Measurements from ENCODE around the gene MYO1D. TPM values are rescaled to one million over a fixed set of nuclear protein-coding genes. Genes with fewer than 3 reads are reported as not detected.
A peak's percentile ranks its signal among the peaks of the same experiment; 100 is the strongest.

The MYO1D gene
- total RNA-seq, 1 experiment from 2014 or later, result 29.9 TPM

GRCh38 chr17:32852811-32853210 is 24.1 kb downstream of the MYO1D start:
- Mint-ChIP-seq H3K27me3 (ENCODE audit: low read depth) (no peaks in the 10 kb centered on the region), H3K4me1 (peaks cover 8% of the 10 kb centered on the region), H3K36me3 (no peaks in the 10 kb centered on the region), H3K4me3 (no peak overlapping the region), H3K27ac (peak overlapping the region; percentile 0; the same call in 1 of the 2 replicates), H3K9me3 (no peaks in the 10 kb centered on the region)
- ChIA-PET POLR2A (interaction anchor here (0.6 kb wide), 1 partner anchor 65 kb away, joined by 4 read pairs; no protein-coding TSS in a partner anchor), CTCF (no interaction called here)
- no peak for DNase-seq (ENCODE audit: low spot score)
- ATAC-seq, result no peak
- no peak for TF ChIP-seq NFATC4 (CRISPR knock-in tag; IDR thresholded peaks at IDR 0.05)
- TF ChIP-seq ZNF219 (CRISPR knock-in tag; IDR thresholded peaks at IDR 0.05; ENCODE audit: borderline replicate concordance), result no peak
- no peak for TF ChIP-seq ATF6 (CRISPR knock-in tag; IDR thresholded peaks at IDR 0.05)
- no peak for TF ChIP-seq NR3C1 (CRISPR knock-in tag; conservative IDR thresholded peaks at IDR 0.05; ENCODE audit: low read depth)
- TF ChIP-seq PRRX2 (CRISPR knock-in tag; IDR thresholded peaks at IDR 0.05), result no peak

GRCh38 chr17:32849879-32850278 is 27.0 kb downstream of the MYO1D start:
- Mint-ChIP-seq H3K4me3 (no peak overlapping the region), H3K9me3 (no peaks in the 10 kb centered on the region), H3K4me1 (peaks cover 6% of the 10 kb centered on the region), H3K27ac (no peak overlapping the region), H3K27me3 (ENCODE audit: low read depth) (no peaks in the 10 kb centered on the region), H3K36me3 (no peaks in the 10 kb centered on the region)
- ChIA-PET POLR2A (no interaction called here), CTCF (no interaction called here)
- TF ChIP-seq E2F4 (CRISPR knock-in tag; IDR thresholded peaks at IDR 0.05; ENCODE audit: borderline replicate concordance, low read depth), result no peak
- TF ChIP-seq ZNF532 (CRISPR knock-in tag; IDR thresholded peaks at IDR 0.05; ENCODE audit: borderline replicate concordance), result no peak
- no peak for TF ChIP-seq IRF2 (CRISPR knock-in tag; IDR thresholded peaks at IDR 0.05; ENCODE audit: borderline replicate concordance, low read depth)
- TF ChIP-seq JAZF1 (CRISPR knock-in tag; IDR thresholded peaks at IDR 0.05), result no peak
- no peak for TF ChIP-seq SOX15 (CRISPR knock-in tag; IDR thresholded peaks at IDR 0.05)
- TF ChIP-seq ESRRA (CRISPR knock-in tag; IDR thresholded peaks at IDR 0.05; ENCODE audit: borderline replicate concordance), result no peak
- TF ChIP-seq SMAD4 (CRISPR knock-in tag; IDR thresholded peaks at IDR 0.05), result no peak
- no peak for TF ChIP-seq E2F5 (CRISPR knock-in tag; IDR thresholded peaks at IDR 0.05)
- no peak for ATAC-seq
- DNase-seq (ENCODE audit: low spot score), result no peak

GRCh38 chr17:32847977-32848376 is 28.9 kb downstream of the MYO1D start:
- DNase-seq (ENCODE audit: low spot score), result no peak
- ChIA-PET CTCF (no interaction called here), POLR2A (no interaction called here)
- H3K9me3 Mint-ChIP-seq, result no peaks in the 10 kb centered on the region
- no peak overlapping the region for H3K4me3 Mint-ChIP-seq
- TF ChIP-seq CREM (CRISPR knock-in tag; IDR thresholded peaks at IDR 0.05) (no peak), STAT6 (CRISPR knock-in tag; conservative IDR thresholded peaks at IDR 0.05; ENCODE audit: low read depth) (no peak), IRF1 (CRISPR knock-in tag; IDR thresholded peaks at IDR 0.05) (no peak), ZNF416 (CRISPR knock-in tag; IDR thresholded peaks at IDR 0.05) (no peak), RORB (CRISPR knock-in tag; IDR thresholded peaks at IDR 0.05) (no peak), MYBL2 (CRISPR knock-in tag; IDR thresholded peaks at IDR 0.05) (no peak)
- no peak for ATAC-seq
- peaks cover 1% of the 10 kb centered on the region; the same call in 1 of the 2 replicates for H3K4me1 Mint-ChIP-seq
- H3K27ac Mint-ChIP-seq, result no peak overlapping the region
- no peaks in the 10 kb centered on the region for H3K36me3 Mint-ChIP-seq
- H3K27me3 Mint-ChIP-seq (ENCODE audit: low read depth), result no peaks in the 10 kb centered on the region
